ENCODE data around the gene BRI3BP. TPM values are rescaled to one million over a fixed set of nuclear protein-coding genes. Genes with fewer than 3 reads are reported as not detected.

BRI3BP gene
- total and polyA plus RNA-seq, 12 donors: 1.1 to 6.2 (median 4.7) TPM

GRCh38 chr12:124952801-124953200 is 40.6 kb upstream of the BRI3BP start:
- TF ChIP-seq POLR2A (IDR thresholded peaks at IDR 0.05): no peak
- TF ChIP-seq, protein P1, sequence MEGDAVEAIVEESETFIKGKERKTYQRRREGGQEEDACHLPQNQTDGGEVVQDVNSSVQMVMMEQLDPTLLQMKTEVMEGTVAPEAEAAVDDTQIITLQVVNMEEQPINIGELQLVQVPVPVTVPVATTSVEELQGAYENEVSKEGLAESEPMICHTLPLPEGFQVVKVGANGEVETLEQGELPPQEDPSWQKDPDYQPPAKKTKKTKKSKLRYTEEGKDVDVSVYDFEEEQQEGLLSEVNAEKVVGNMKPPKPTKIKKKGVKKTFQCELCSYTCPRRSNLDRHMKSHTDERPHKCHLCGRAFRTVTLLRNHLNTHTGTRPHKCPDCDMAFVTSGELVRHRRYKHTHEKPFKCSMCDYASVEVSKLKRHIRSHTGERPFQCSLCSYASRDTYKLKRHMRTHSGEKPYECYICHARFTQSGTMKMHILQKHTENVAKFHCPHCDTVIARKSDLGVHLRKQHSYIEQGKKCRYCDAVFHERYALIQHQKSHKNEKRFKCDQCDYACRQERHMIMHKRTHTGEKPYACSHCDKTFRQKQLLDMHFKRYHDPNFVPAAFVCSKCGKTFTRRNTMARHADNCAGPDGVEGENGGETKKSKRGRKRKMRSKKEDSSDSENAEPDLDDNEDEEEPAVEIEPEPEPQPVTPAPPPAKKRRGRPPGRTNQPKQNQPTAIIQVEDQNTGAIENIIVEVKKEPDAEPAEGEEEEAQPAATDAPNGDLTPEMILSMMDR (IDR thresholded peaks at IDR 0.05): no peak
- 66 to 89% (median 73%) methylated on average over 7 to 8 of the region's 8 CpGs for WGBS, 4 donors
- peaks cover 0 to 68% of the 10 kb centered on the region in 2 donors for H3K36me3 ChIP-seq (replicated peaks in 1 of 2)

GRCh38 chr12:124953689-124954405 is 39.6 kb upstream of the BRI3BP start:
- H3K4me1 ChIP-seq (replicated peaks in 1 of 2): no peaks in the 10 kb centered on the region
- intact Hi-C loops (cut with DNase I): no loop called here
- no peak for TF ChIP-seq POLR2A (IDR thresholded peaks at IDR 0.05)
- TF ChIP-seq, protein P1 (IDR thresholded peaks at IDR 0.05): no peak
- DNase-seq: peak in 1 of 7 donors; percentile 11
- H3K27me3 ChIP-seq: no peaks in the 10 kb centered on the region
- no peaks in the 10 kb centered on the region for H3K9me3 ChIP-seq (replicated peaks in 1 of 3)
- WGBS, 4 donors: 86 to 96% (median 94%) methylated on average over 11 to 32 of the region's 32 CpGs
- H3K36me3 ChIP-seq (replicated peaks in 1 of 2): peaks cover 0 to 62% of the 10 kb centered on the region in 2 donors
- no peak overlapping the region for H3K4me3 ChIP-seq
- no peak overlapping the region for H3K27ac ChIP-seq

More at GRCh38 chr12:124952801-124953200, 40.6 kb upstream of the BRI3BP start:
- no peak overlapping the region for H3K27ac ChIP-seq
- no peak overlapping the region for H3K4me3 ChIP-seq
- no peaks in the 10 kb centered on the region for H3K4me1 ChIP-seq (replicated peaks in 1 of 2)
- intact Hi-C loops (cut with DNase I): no loop called here
- no peak for DNase-seq
- H3K9me3 ChIP-seq (replicated peaks in 1 of 3): no peaks in the 10 kb centered on the region
- H3K27me3 ChIP-seq: no peaks in the 10 kb centered on the region

DNA sequence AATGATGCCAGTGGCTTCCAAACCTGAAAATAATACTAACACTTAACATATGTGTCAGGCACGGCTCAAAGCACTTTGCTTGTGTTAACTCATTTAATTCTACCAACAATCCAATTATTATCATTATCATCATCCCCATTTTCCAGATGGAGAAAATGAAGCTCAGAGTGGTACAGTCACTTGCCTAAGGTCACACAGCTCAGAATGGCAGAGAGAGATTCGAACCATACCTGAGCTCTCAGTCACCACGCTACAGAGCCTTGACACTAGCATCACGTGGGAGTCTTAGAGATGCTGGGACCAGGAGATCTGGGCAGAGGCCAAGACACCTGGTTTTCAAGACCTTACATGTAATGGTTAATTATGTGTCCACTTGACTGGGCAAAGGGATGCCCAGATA is 38.7 kb upstream of the BRI3BP start:
- 91 to 98% (median 96%) methylated on average over 4 of the region's 4 CpGs for WGBS, 4 donors
- no peak for TF ChIP-seq POLR2A (IDR thresholded peaks at IDR 0.05)
- TF ChIP-seq, protein P1 (IDR thresholded peaks at IDR 0.05): no peak
- no peaks in the 10 kb centered on the region for H3K27me3 ChIP-seq
- intact Hi-C loops (cut with DNase I): no loop called here
- H3K4me1 ChIP-seq (replicated peaks in 1 of 2): no peaks in the 10 kb centered on the region
- no peaks in the 10 kb centered on the region for H3K9me3 ChIP-seq (replicated peaks in 1 of 3)
- H3K27ac ChIP-seq: no peak overlapping the region
- no peak overlapping the region for H3K4me3 ChIP-seq
- peaks cover 0 to 58% of the 10 kb centered on the region in 2 donors for H3K36me3 ChIP-seq (replicated peaks in 1 of 2)
- no peak for DNase-seq

- Histone ChIP-seq H3K27me3 (no peaks in the 10 kb centered on the region), H3K4me1 (replicated peaks in 1 of 2) (no peaks in the 10 kb centered on the region), H3K36me3 (replicated peaks in 1 of 2) (peaks cover 0 to 57% of the 10 kb centered on the region in 2 donors), H3K27ac (no peak overlapping the region), H3K4me3 (no peak overlapping the region), H3K9me3 (replicated peaks in 1 of 3) (no peaks in the 10 kb centered on the region)
- no peak for TF ChIP-seq POLR2A (IDR thresholded peaks at IDR 0.05)
- TF ChIP-seq, protein P1 (IDR thresholded peaks at IDR 0.05): no peak
- DNase-seq: no peak
- 93 to 100% (median 97%) methylated on average over 5 to 16 of the region's 16 CpGs for WGBS, 4 donors
- intact Hi-C loops (cut with DNase I): no loop called here
Measured at GRCh38 chr12:124956571-124956970, 36.9 kb upstream of the BRI3BP start.
